ENCODE results near the gene KIF21A.

GRCh38 chr12:39459027-39459434 lies 16.1 kb upstream of the KIF21A start:
- TF ChIP-seq CTCF (IDR thresholded peaks at IDR 0.05; ENCODE audit: poor library complexity) (no peak), EZH2 (IDR thresholded peaks at IDR 0.05; ENCODE audit: borderline replicate concordance) (no peak), EZH2phosphoT487 (IDR thresholded peaks at IDR 0.05; ENCODE audit: low read depth, severe bottlenecking, unreplicated experiment) (no peak)
